ENCODE measurements around the gene CRYBG1.

CRYBG1 gene

DNA sequence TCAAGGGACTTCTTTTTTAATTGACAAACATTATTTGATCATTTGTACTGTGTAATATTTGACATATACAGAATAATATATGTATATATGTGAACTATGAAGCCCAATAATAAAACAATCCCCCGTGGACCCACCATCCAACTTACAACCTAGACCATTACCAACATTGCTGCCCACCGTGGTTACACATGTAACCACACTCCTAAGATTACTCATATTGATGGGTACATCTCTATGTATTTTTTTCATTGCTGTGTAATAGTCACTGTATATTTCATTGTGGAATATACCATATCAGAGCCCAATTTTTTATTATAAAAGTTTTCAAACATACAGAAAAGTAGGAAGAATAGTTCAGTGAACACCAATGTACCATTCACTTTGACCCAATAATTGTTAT is 174.5 kb downstream of the CRYBG1 start:
- Histone ChIP-seq H3K27me3 (replicated peaks in 2 of 5; ENCODE audit: control insufficient read depth in 4 of 5, insufficient read depth in 5 of 5, low read length in 4 of 5) (no peaks in the 10 kb centered on the region), H3K4me1 (ENCODE audit: control extremely low read depth in 1 of 4, control insufficient read depth in 4 of 4, insufficient read depth in 4 of 4, low read length in 3 of 4) (peaks cover 20 to 38% (median 29%) of the 10 kb centered on the region in 4 experiments), H3K9me3 (ENCODE audit: control extremely low read depth in 1 of 5, control insufficient read depth in 4 of 5, insufficient read depth in 2 of 5, low read depth in 1 of 5, low read length in 4 of 5) (no peaks in the 10 kb centered on the region), H3K27ac (ENCODE audit: insufficient read depth in 1 of 2, low read depth in 1 of 2, low read length in 2 of 2, poor library complexity in 1 of 2, severe bottlenecking in 2 of 2) (no peak overlapping the region), H3K36me3 (ENCODE audit: control insufficient read depth in 4 of 4, insufficient read depth in 4 of 4, low read length in 3 of 4) (peaks cover 0 to 38% (median 20%) of the 10 kb centered on the region in 4 experiments), H3K4me3 (ENCODE audit: control insufficient read depth in 1 of 7, extremely low read depth in 1 of 7, insufficient read depth in 4 of 7, low read depth in 2 of 7, low read length in 6 of 7) (no peak overlapping the region)
- no CpG with 5 or more reads among the region's 2 CpGs for WGBS (ENCODE audit: insufficient coverage)
- no peak for DNase-seq
- ChIA-PET POLR2A (no interaction called here), CTCF (interaction anchor here (0.7 to 1.5 kb wide), 3 partner anchors 12 to 32 kb away, joined by 3 to 7 read pairs (median 4); no protein-coding TSS in a partner anchor)

DNA sequence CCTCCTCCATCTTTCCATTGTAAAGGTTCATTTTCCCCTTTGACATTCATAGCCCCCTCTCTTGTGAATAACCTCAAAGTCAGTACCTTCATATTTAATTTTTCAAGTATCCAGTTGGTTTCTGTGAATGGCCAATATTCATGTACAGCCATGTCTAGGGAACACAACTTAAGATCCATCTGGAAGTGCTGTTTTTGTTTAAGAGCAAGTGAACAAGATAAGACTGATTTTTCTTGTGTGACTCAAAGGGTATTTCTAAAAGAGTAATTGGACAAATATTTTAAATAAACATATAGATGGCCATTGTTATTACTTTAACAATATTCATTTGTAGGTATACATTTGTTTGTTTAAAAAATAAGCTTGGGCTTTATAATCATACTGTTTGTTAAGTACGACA is 175.8 kb downstream of the CRYBG1 start:
- peaks cover 0 to 37% (median 13%) of the 10 kb centered on the region in 4 experiments for H3K36me3 ChIP-seq (ENCODE audit: control insufficient read depth in 4 of 4, insufficient read depth in 4 of 4, low read length in 3 of 4)
- H3K27ac ChIP-seq (ENCODE audit: insufficient read depth in 1 of 2, low read depth in 1 of 2, low read length in 2 of 2, poor library complexity in 1 of 2, severe bottlenecking in 2 of 2), result no peak overlapping the region
- H3K9me3 ChIP-seq (ENCODE audit: control extremely low read depth in 1 of 5, control insufficient read depth in 4 of 5, insufficient read depth in 2 of 5, low read depth in 1 of 5, low read length in 4 of 5), result no peaks in the 10 kb centered on the region

DNA sequence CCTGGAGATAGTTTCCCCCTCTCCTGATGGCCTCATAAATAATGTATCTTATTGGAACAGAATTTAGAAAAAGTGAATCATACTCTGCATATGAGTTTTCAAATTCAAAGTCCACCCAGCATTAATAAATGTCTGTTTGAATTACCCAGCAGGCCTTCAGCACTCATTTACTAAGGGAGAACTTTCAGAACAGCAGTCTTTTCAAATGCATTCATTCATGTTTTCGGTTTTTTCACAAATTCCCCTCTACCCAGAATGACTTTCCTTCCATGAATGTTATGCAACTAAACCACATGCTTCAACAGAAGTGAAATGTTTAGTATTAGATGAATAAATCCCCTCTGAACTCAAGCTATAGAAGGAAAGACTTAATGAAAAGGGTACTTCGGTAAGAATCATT is 176.3 kb downstream of the CRYBG1 start:
- Histone ChIP-seq H3K4me1 (ENCODE audit: control extremely low read depth in 1 of 4, control insufficient read depth in 4 of 4, insufficient read depth in 4 of 4, low read length in 3 of 4) (peaks cover 22 to 44% (median 34%) of the 10 kb centered on the region in 4 experiments), H3K27ac (ENCODE audit: insufficient read depth in 1 of 2, low read depth in 1 of 2, low read length in 2 of 2, poor library complexity in 1 of 2, severe bottlenecking in 2 of 2) (no peak overlapping the region), H3K36me3 (ENCODE audit: control insufficient read depth in 4 of 4, insufficient read depth in 4 of 4, low read length in 3 of 4) (peaks cover 0 to 35% (median 11%) of the 10 kb centered on the region in 4 experiments), H3K9me3 (ENCODE audit: control extremely low read depth in 1 of 5, control insufficient read depth in 4 of 5, insufficient read depth in 2 of 5, low read depth in 1 of 5, low read length in 4 of 5) (no peaks in the 10 kb centered on the region), H3K4me3 (ENCODE audit: control insufficient read depth in 1 of 7, extremely low read depth in 1 of 7, insufficient read depth in 4 of 7, low read depth in 2 of 7, low read length in 6 of 7) (peak overlapping the region in 1 of 7 experiments; percentile 45), H3K27me3 (replicated peaks in 2 of 5; ENCODE audit: control insufficient read depth in 4 of 5, insufficient read depth in 5 of 5, low read length in 4 of 5) (no peaks in the 10 kb centered on the region)
- POLR2A ChIA-PET, result interaction anchor here (0.6 kb wide), 1 partner anchor 525 kb away, joined by 3 read pairs; no protein-coding TSS in a partner anchor
- CTCF ChIA-PET, result interaction anchor here (0.8 to 5.1 kb wide), 6 partner anchors 10 to 92 kb away, joined by 3 to 35 read pairs (median 6); no protein-coding TSS in a partner anchor
- WGBS (ENCODE audit: insufficient coverage), result 29% methylated on average over 1 of the region's 2 CpGs
- peak in 1 of 3 donors; percentile 30 for DNase-seq

More for the DNA sequence above, 175.8 kb downstream of the CRYBG1 start:
- no peak for DNase-seq
- no CpG with 5 or more reads among the region's 1 CpG for WGBS (ENCODE audit: insufficient coverage)
- ChIA-PET CTCF (interaction anchor here (0.8 to 5.1 kb wide), 6 partner anchors 9 to 91 kb away, joined by 3 to 35 read pairs (median 6); no protein-coding TSS in a partner anchor), POLR2A (interaction anchor here (0.6 kb wide), 1 partner anchor 526 kb away, joined by 3 read pairs; no protein-coding TSS in a partner anchor)
- H3K27me3 ChIP-seq (replicated peaks in 2 of 5; ENCODE audit: control insufficient read depth in 4 of 5, insufficient read depth in 5 of 5, low read length in 4 of 5), result no peaks in the 10 kb centered on the region
- H3K4me3 ChIP-seq (ENCODE audit: control insufficient read depth in 1 of 7, extremely low read depth in 1 of 7, insufficient read depth in 4 of 7, low read depth in 2 of 7, low read length in 6 of 7), result no peak overlapping the region
- peaks cover 22 to 44% (median 34%) of the 10 kb centered on the region in 4 experiments for H3K4me1 ChIP-seq (ENCODE audit: control extremely low read depth in 1 of 4, control insufficient read depth in 4 of 4, insufficient read depth in 4 of 4, low read length in 3 of 4)

DNA sequence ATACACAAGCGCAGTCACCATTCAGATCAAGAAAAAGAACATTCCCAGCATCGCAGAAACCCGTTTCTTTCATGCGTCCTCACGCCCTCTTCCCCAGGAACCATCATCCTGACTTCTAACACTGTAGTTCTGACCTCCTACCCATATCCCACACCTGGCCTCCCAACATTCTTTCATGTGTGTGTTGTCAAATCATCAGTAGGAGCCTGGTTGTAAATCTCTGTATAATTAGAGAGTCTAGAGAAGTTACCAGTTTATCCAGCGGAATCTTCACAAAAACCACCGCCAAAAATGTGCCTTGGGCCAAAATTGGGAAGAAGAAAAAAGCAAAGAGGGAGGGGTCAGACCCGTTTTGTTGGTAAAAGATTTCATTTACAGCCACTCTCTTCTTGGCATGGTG is 177.1 kb downstream of the CRYBG1 start:
- CTCF ChIA-PET, result interaction anchor here (1.0 to 5.1 kb wide), 6 partner anchors 9 to 25 kb away, joined by 3 to 35 read pairs (median 5); no protein-coding TSS in a partner anchor
- Histone ChIP-seq H3K4me1 (ENCODE audit: control extremely low read depth in 1 of 4, control insufficient read depth in 4 of 4, insufficient read depth in 4 of 4, low read length in 3 of 4) (peaks cover 22 to 44% (median 34%) of the 10 kb centered on the region in 4 experiments), H3K27me3 (replicated peaks in 2 of 5; ENCODE audit: control insufficient read depth in 4 of 5, insufficient read depth in 5 of 5, low read length in 4 of 5) (no peaks in the 10 kb centered on the region), H3K27ac (ENCODE audit: insufficient read depth in 1 of 2, low read depth in 1 of 2, low read length in 2 of 2, poor library complexity in 1 of 2, severe bottlenecking in 2 of 2) (no peak overlapping the region), H3K36me3 (ENCODE audit: control insufficient read depth in 4 of 4, insufficient read depth in 4 of 4, low read length in 3 of 4) (peaks cover 0 to 35% (median 8%) of the 10 kb centered on the region in 4 experiments), H3K4me3 (ENCODE audit: control insufficient read depth in 1 of 7, extremely low read depth in 1 of 7, insufficient read depth in 4 of 7, low read depth in 2 of 7, low read length in 6 of 7) (peak overlapping the region in 1 of 7 experiments; percentile 45), H3K9me3 (ENCODE audit: control extremely low read depth in 1 of 5, control insufficient read depth in 4 of 5, insufficient read depth in 2 of 5, low read depth in 1 of 5, low read length in 4 of 5) (no peaks in the 10 kb centered on the region)
- DNase-seq, result no peak
- WGBS (ENCODE audit: insufficient coverage), result 83% methylated on average over 6 of the region's 8 CpGs
- POLR2A ChIA-PET, result no interaction called here

GRCh38 chr6:106538145-106538544 is 177.6 kb downstream of the CRYBG1 start:
- H3K4me1 ChIP-seq (ENCODE audit: control extremely low read depth in 1 of 4, control insufficient read depth in 4 of 4, insufficient read depth in 4 of 4, low read length in 3 of 4), result peaks cover 22 to 39% (median 34%) of the 10 kb centered on the region in 4 experiments
- POLR2A ChIA-PET, result no interaction called here

GRCh38 chr6:106539936-106540335 is 179.4 kb downstream of the CRYBG1 start:
- 73% methylated on average over 7 of the region's 9 CpGs for WGBS (ENCODE audit: insufficient coverage)

More at GRCh38 chr6:106538145-106538544, 177.6 kb downstream of the CRYBG1 start:
- CTCF ChIA-PET, result interaction anchor here (1.0 to 5.1 kb wide), 6 partner anchors 9 to 26 kb away, joined by 3 to 35 read pairs (median 8); no protein-coding TSS in a partner anchor
- Histone ChIP-seq H3K9me3 (ENCODE audit: control extremely low read depth in 1 of 5, control insufficient read depth in 4 of 5, insufficient read depth in 2 of 5, low read depth in 1 of 5, low read length in 4 of 5) (no peaks in the 10 kb centered on the region), H3K27ac (ENCODE audit: insufficient read depth in 1 of 2, low read depth in 1 of 2, low read length in 2 of 2, poor library complexity in 1 of 2, severe bottlenecking in 2 of 2) (no peak overlapping the region), H3K36me3 (ENCODE audit: control insufficient read depth in 4 of 4, insufficient read depth in 4 of 4, low read length in 3 of 4) (peaks cover 0 to 31% (median 6%) of the 10 kb centered on the region in 4 experiments), H3K4me3 (ENCODE audit: control insufficient read depth in 1 of 7, extremely low read depth in 1 of 7, insufficient read depth in 4 of 7, low read depth in 2 of 7, low read length in 6 of 7) (no peak overlapping the region), H3K27me3 (replicated peaks in 2 of 5; ENCODE audit: control insufficient read depth in 4 of 5, insufficient read depth in 5 of 5, low read length in 4 of 5) (no peaks in the 10 kb centered on the region)
- no CpG with 5 or more reads among the region's 1 CpG for WGBS (ENCODE audit: insufficient coverage)
- DNase-seq, result peak in 2 of 3 donors; percentile 32 to 47

GRCh38 chr6:106540432-106540831 is 179.9 kb downstream of the CRYBG1 start:
- POLR2A ChIA-PET, result no interaction called here
- Histone ChIP-seq H3K27ac (ENCODE audit: insufficient read depth in 1 of 2, low read depth in 1 of 2, low read length in 2 of 2, poor library complexity in 1 of 2, severe bottlenecking in 2 of 2) (no peak overlapping the region), H3K4me1 (ENCODE audit: control extremely low read depth in 1 of 4, control insufficient read depth in 4 of 4, insufficient read depth in 4 of 4, low read length in 3 of 4) (peaks cover 28 to 36% (median 33%) of the 10 kb centered on the region in 4 experiments)

More at GRCh38 chr6:106539936-106540335, 179.4 kb downstream of the CRYBG1 start:
- ChIA-PET CTCF (interaction anchor here (0.9 to 5.1 kb wide), 9 partner anchors 11 to 88 kb away, joined by 3 to 35 read pairs (median 4); no protein-coding TSS in a partner anchor), POLR2A (no interaction called here)
- Histone ChIP-seq H3K27me3 (replicated peaks in 2 of 5; ENCODE audit: control insufficient read depth in 4 of 5, insufficient read depth in 5 of 5, low read length in 4 of 5) (no peaks in the 10 kb centered on the region), H3K36me3 (ENCODE audit: control insufficient read depth in 4 of 4, insufficient read depth in 4 of 4, low read length in 3 of 4) (peaks cover 0 to 26% (median 4%) of the 10 kb centered on the region in 4 experiments), H3K9me3 (ENCODE audit: control extremely low read depth in 1 of 5, control insufficient read depth in 4 of 5, insufficient read depth in 2 of 5, low read depth in 1 of 5, low read length in 4 of 5) (no peaks in the 10 kb centered on the region), H3K4me1 (ENCODE audit: control extremely low read depth in 1 of 4, control insufficient read depth in 4 of 4, insufficient read depth in 4 of 4, low read length in 3 of 4) (peaks cover 23 to 33% (median 31%) of the 10 kb centered on the region in 4 experiments), H3K4me3 (ENCODE audit: control insufficient read depth in 1 of 7, extremely low read depth in 1 of 7, insufficient read depth in 4 of 7, low read depth in 2 of 7, low read length in 6 of 7) (no peak overlapping the region), H3K27ac (ENCODE audit: insufficient read depth in 1 of 2, low read depth in 1 of 2, low read length in 2 of 2, poor library complexity in 1 of 2, severe bottlenecking in 2 of 2) (peak overlapping the region in 1 of 2 experiments; percentile 40)
- DNase-seq, result peak in 2 of 3 donors; percentile 25 to 31

More at GRCh38 chr6:106540432-106540831, 179.9 kb downstream of the CRYBG1 start:
- DNase-seq, result no peak
- no peak overlapping the region for H3K4me3 ChIP-seq (ENCODE audit: control insufficient read depth in 1 of 7, extremely low read depth in 1 of 7, insufficient read depth in 4 of 7, low read depth in 2 of 7, low read length in 6 of 7)
- H3K36me3 ChIP-seq (ENCODE audit: control insufficient read depth in 4 of 4, insufficient read depth in 4 of 4, low read length in 3 of 4), result peaks cover 2 to 21% (median 4%) of the 10 kb centered on the region in 4 experiments
- CTCF ChIA-PET, result interaction anchor here (0.8 to 5.1 kb wide), 11 partner anchors 9 to 95 kb away, joined by 3 to 35 read pairs (median 4); no protein-coding TSS in a partner anchor
- no peaks in the 10 kb centered on the region for H3K9me3 ChIP-seq (ENCODE audit: control extremely low read depth in 1 of 5, control insufficient read depth in 4 of 5, insufficient read depth in 2 of 5, low read depth in 1 of 5, low read length in 4 of 5)
- H3K27me3 ChIP-seq (replicated peaks in 2 of 5; ENCODE audit: control insufficient read depth in 4 of 5, insufficient read depth in 5 of 5, low read length in 4 of 5), result no peaks in the 10 kb centered on the region
